Myocyte (in vitro differentiated cells): ENCODE measurements around the gene TRIM26. TPM values are rescaled to one million over a fixed set of nuclear protein-coding genes. Genes with fewer than 3 reads are reported as not detected.
"Not testable (repeated sequence)": the region's sequence is repeated elsewhere in the genome, so short reads cannot be mapped to it uniquely, and the experiment has no call there.

ENCODE experiments used
- DNase-seq: peaks from one replicate; pipeline ENCODE4 v3.0.0-alpha.2; 2012; ENCODE audit warnings: low read depth
- total RNA-seq: library from RNA; depleted of rRNA; stranded (reverse); fragments of >200 nt; gene quantifications from 2 replicates; pipeline ENCODE4 v1.2.3, GENCODE V29; 2014

The TRIM26 gene
- total RNA-seq, 1 donor from 2014 or later: 22.4 TPM

- no peak for DNase-seq
Observed at GRCh38 chr6:30171677-30172471, 41.3 kb downstream of the TRIM26 start.

GRCh38 chr6:30169658-30170614 is 43.3 kb downstream of the TRIM26 start:
- peak; percentile 65 for DNase-seq

DNA sequence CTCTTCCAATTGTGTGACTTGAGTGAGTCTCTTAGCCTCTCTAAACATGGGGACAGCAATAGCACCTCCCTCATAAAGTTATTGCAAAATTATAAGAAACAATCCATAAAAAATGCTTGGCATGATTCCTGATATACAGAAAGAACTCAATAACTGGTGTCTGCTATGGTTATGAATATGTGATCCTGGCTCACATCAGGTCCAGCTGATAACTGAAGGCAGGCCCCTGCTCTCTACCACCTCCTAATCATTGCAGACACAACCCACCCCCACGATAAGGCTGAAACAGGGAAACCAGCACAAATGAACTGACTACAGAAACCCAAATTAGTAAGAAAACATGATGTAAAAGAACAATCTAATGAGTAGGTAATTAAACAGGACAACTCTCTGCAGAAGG is 44.5 kb downstream of the TRIM26 start:
- DNase-seq: no peak

DNA sequence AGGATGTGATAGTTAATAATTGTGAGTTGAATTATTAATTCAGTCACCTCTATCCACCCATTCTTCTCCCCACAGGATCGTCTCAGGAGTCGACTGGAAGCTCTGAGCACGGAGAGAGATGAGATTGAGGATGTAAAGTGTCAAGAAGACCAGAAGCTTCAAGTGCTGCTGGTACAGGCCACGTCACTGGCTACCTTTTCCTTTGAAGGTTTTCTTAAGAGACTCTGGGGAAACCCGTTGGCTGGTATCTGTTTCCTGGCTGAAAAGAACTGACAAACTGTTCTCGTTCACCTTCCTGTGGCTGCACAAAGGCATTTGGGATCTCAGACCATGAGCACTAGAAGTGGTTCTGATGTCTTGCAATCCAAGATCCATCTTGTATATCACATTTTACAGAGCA is 46.1 kb downstream of the TRIM26 start:
- no peak for DNase-seq

DNA sequence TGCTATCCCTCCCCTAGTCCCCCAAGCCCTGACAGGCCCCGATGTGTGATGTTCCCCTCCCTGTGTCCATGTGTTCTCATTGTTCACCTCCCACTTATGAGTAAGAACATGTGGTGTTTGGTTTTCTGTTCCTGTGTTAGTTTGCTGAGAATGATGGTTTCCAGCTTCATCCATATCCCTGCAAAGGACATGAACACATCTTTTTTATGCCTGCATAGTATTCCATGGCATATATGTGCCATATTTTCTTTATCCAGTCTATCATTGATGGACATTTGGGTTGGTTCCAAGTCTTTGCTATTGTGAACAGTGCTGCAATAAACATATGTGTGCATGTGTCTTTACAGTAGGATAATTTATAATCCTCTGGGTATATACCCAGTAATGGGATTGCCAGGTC is 48.0 kb downstream of the TRIM26 start:
- DNase-seq: not testable (repeated sequence)

DNA sequence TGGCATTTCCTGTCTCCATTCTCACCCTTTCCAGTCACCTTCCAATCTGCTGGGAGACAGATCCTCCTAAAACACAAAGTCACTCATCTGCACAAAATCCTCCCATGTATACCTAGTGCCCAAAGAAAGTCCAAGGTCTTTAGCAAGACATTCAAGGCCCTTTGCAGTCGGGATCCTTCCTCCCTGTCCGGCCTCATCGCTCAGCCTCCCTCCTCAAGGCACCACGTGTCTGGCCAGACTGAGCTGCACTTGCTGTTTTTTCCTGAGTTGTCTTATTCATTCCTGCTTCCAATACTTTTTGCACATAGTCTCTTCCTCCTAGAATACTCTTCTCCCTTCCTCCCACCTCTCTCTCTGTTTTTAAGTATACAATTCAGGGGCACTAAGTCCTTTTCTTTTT is 48.5 kb downstream of the TRIM26 start:
- no peak for DNase-seq

DNA sequence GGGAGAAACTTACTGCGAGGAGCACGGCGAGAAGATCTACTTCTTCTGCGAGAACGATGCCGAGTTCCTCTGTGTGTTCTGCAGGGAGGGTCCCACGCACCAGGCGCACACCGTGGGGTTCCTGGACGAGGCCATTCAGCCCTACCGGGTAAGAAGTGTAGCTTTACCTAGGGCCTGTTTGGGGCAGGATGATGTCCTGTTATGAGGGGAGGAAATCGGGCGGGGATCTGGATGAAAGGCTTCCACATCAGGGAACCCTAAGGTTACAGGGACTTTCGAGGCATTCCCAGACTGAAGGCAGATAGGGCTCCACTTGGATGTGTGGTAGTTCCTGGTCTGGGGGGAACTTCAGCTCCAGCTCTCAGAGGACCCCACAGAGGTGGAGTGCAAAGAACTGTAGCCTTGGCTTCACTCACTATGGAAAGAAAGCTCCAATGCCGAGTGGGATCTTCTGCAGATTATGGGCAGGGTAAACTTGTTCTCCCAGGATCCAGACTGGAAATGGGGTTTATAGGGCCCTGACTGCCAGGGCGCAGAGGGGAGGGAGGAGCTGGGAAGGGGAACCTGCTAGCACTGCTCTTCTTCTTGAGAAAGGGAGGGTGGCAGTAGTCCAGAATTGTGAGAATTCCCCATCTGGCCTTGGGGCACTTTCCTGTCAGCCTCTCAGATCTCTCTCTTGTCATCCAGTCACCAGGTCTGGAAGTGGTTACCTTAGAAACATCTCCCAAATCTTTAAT is 49.1 kb downstream of the TRIM26 start:
- no peak for DNase-seq

DNA sequence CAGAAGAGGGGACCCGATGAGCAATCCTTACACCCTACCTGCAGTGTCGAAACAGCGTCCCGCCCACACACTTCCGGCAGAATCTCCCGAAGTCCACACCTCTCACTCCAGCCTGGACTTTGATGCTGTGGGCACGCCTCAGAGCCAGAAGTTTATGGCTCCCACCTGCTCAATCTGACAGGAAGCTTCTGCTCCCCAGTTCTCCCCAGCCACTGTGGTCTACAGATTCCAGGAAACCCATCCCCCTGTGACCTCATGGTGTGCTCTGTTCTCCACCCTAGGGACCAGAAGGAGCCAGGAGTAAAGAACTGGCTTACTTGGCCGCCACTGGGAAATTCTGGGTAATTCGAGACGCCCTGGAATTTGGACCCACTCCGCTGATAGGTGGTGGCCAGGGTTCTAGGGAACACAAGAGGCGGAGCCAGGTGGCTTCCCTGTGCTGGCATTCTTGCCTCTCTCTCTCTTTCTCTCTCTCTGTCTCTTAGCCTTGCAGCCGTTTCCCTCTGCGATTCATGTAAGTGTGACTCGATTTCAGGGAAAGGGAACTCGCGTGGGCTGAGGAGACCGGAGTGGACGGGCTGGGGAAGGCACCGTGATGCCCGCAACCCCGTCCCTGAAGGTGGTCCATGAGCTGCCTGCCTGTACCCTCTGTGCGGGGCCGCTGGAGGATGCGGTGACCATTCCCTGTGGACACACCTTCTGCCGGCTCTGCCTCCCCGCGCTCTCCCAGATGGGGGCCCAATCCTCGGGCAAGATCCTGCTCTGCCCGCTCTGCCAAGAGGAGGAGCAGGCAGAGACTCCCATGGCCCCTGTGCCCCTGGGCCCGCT is 49.9 kb downstream of the TRIM26 start, which contains the start of gene TRIM15:
TRIM15 (plus strand) TSS at position 457 of the 828 bp plus-strand sequence; CDS start at position 596, 139 bp downstream.
- no peak for DNase-seq

DNA sequence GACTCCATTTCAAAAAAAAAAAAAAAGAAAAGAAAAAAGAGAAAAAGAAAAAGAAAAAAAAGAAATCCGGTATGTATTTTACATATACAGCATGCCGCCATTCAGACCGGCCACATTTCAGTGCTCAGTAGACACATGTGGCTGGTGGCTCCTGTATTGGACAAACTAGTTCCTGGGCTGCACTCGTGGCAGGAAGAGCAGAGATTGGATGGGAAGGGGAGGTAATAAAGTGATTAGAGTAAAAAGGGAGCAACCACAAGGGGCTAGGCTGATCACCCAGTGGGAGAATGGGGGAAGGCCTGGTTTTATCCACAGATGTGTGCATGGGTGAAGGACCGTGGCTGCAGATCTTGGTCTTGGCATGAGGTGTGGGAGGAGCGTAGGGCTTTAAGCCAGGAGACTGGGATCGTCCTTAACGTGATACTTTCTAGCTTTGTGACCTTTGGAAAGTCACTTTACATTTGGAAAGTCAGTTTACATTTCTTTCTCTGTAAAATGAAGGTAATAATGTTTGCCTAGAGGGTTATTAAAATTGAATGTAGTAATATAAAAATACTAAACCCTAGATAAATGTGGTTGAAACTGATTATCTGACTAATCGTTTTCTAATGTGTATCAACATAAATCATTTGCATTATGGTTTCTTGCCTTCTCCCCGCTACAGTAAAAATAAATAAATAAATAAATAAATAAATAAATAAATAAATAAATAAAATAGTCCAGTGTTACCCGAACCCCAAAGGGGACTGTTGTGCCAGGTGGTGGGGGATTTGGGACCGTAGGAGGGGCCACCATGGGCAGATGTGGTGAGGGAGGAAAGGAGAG is 50.7 kb downstream of the TRIM26 start:
- DNase-seq: no peak

DNA sequence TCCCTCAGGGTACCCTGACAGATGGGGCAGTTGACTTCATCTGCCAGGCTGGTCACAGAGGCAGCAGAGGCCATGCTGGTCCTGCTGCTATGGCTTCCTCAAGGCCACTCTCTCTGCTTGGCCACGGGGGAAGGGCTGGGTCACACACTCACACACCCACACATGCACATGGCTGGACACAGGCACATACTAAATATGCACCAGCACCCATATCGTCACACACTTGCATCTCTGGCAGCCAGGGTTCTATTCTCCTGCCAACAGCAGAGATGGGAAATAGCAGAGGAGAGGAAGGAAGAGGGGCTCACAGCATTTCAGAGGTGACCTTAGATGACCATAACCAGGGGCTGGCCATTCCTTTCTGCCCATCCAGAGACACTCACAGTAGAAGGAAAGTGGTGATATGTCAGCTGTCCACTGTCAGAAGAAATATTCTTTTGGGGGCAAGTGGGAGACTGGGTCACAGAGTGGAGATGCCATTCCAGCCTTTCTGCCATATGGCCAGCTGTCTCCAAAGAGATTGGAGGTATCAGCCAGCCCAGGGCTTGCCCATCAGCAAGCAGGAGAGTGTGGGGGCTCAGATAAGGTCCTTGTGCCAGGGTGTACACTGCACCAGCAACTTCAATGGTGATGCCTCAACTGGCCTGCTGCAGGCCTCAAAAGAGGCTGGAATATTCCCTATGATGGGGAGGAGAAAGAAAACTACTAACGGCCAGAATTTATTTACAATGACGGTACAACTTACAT is 52.2 kb downstream of the TRIM26 start, which contains the start of gene TRIM10:
TRIM10 (minus strand) TSS at position 427 of the 747 bp plus-strand sequence; CDS start at position 74, 353 bp downstream.
- DNase-seq: no peak

GRCh38 chr6:30160008-30160784 is 53.0 kb downstream of the TRIM26 start:
- DNase-seq: no peak

GRCh38 chr6:30158475-30159040 is 54.6 kb downstream of the TRIM26 start:
- no peak for DNase-seq

GRCh38 chr6:30157999-30158398 is 55.2 kb downstream of the TRIM26 start:
- no peak for DNase-seq

DNA sequence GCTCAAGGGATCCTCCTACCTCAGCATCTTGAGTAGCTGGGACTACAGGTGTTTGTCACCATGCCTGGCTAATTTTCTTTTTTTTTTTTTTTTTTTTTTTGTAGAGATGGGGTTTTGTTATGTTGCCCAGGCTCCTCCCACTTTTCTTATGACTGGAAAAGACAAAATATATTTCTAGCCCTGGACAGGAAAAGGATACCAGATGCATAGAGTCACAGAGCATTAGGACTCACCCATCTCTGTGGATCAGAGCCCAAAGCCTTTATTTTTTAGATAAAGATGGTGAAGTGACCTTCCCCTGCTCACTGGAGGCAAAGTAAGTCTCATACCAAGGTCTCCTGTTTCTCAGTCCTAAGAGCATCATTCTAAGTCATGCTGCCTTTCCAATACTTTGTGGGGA is 55.6 kb downstream of the TRIM26 start:
- no peak for DNase-seq

GRCh38 chr6:30156774-30157173 is 56.4 kb downstream of the TRIM26 start:
- no peak for DNase-seq

- DNase-seq: peak; percentile 45
Observed at GRCh38 chr6:30156262-30156599, 57.0 kb downstream of the TRIM26 start.

- no peak for DNase-seq
Observed at GRCh38 chr6:30155520-30156261, 57.5 kb downstream of the TRIM26 start.
